RKO (cell line): ENCODE data around the gene PKP2.
A peak's percentile ranks its signal among the peaks of the same experiment; 100 is the strongest.

Experiments used
- DNase-seq: peaks from one replicate; pipeline ENCODE4 v3.0.0-alpha.2; 2016; ENCODE audit warnings: low spot score

The PKP2 gene

GRCh38 chr12:32896432-32897280 is at the start of gene PKP2:
PKP2 (minus strand) TSS chr12:32896777; CDS start chr12:32896731, 46 bp downstream.
- DNase-seq: peak; percentile 61

GRCh38 chr12:32944195-32944594 is 47.6 kb upstream of the PKP2 start:
- no peak for DNase-seq

GRCh38 chr12:32939801-32940200 is 43.2 kb upstream of the PKP2 start:
- no peak for DNase-seq

GRCh38 chr12:32926963-32927362 is 30.4 kb upstream of the PKP2 start:
- peak; percentile 11 for DNase-seq

- no peak for DNase-seq
These were observed 29.8 kb upstream of the PKP2 start for GRCh38 chr12:32926356-32926755.

- DNase-seq: no peak
These were observed 26.1 kb upstream of the PKP2 start for GRCh38 chr12:32922546-32923297.

- DNase-seq: no peak
These were observed 24.8 kb upstream of the PKP2 start for GRCh38 chr12:32921397-32921796.

GRCh38 chr12:32920506-32921085 is 24.0 kb upstream of the PKP2 start:
- no peak for DNase-seq

GRCh38 chr12:32918890-32919801 is 22.6 kb upstream of the PKP2 start:
- DNase-seq: peak; percentile 49

GRCh38 chr12:32917094-32917611 is 20.6 kb upstream of the PKP2 start:
- DNase-seq: no peak

- no peak for DNase-seq
These were observed 11.4 kb upstream of the PKP2 start for GRCh38 chr12:32907898-32908476.

- DNase-seq: no peak
These were observed 10.6 kb upstream of the PKP2 start for GRCh38 chr12:32907166-32907565.

GRCh38 chr12:32906399-32907165 is 10.0 kb upstream of the PKP2 start:
- no peak for DNase-seq

GRCh38 chr12:32903763-32904162 is 7.2 kb upstream of the PKP2 start:
- DNase-seq: no peak

GRCh38 chr12:32903318-32903717 is 6.7 kb upstream of the PKP2 start:
- DNase-seq: no peak

GRCh38 chr12:32902287-32902997 is 5.9 kb upstream of the PKP2 start:
- no peak for DNase-seq

GRCh38 chr12:32901553-32901952 is 5.0 kb upstream of the PKP2 start:
- DNase-seq: no peak

GRCh38 chr12:32897687-32898573 is 1.4 kb upstream of the PKP2 start:
- DNase-seq: no peak

GRCh38 chr12:32897281-32897610 is 669 bp upstream of the PKP2 start:
- DNase-seq: no peak
